HG02943 (cell line): Measurements from ENCODE around the gene DNAI1.
"Not testable (repeated sequence)": the region's sequence is repeated elsewhere in the genome, so short reads cannot be mapped to it uniquely, and the experiment has no call there.

ENCODE experiments used
- ATAC-seq: cut with Tn5 transposase; IDR thresholded peaks from one replicate; pipeline ENCODE4 v1.9.1; 2021; ENCODE audit warnings: mild to moderate bottlenecking, low read depth, moderate library complexity; ENCODE audit not compliant: unreplicated experiment

Gene DNAI1

DNA sequence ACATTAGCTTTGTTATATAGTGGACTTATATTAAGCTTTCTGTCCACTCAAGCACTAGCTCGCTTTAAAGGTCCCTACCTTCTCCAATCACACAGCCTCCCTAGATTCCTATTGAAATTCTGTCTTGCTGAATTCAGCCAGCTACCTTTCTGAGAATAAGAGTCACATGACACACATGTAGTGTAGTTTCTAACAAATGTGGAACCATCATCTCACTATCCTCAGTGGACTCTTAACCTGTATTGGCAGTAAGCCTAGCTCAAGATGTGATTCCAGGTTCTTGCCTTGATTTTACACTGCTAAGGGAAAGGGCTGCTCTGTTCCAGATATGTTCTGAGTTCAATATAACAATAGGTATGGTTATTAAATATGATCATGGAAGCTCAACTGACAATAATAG, 11.7 kb upstream of the DNAI1 start:
- no peak for ATAC-seq

DNA sequence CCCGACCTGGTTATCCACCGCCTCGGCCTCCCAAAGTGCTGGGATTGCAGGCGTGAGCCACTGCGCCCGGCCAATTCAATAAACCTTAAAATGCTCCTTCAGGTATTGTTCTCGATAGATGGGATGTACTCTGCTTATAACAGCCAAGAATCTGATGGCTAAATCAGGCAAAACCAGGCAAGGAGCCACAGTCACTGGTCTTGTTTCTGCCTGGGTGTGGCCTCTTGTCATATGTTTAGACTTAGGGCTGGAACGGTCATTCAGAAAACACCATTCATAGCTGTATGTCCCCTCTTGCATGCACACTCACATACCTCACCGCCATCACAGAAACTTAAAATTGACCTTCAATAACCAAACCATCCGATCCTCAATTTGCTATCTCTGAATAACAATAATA, 8.0 kb upstream of the DNAI1 start:
- ATAC-seq: no peak

DNA sequence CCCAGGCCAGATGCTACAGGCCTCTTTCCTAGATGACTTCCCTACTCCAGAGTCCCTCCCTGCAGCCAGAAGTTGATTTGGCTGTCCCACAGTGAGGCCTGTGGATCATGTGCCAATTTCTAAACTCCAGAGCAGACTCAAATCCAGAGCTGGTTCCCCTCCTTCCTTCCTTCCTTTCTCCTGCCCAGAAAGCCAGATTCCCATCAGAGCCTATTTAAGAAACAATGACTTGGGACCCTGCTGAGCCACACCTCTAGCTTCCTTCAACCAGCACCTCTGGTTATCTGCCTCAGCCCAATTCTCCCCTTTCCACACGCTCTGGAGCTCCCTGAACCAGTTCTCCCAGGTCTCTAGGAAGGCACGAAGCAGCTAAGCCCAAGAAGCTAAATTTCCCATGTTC, 7.5 kb upstream of the DNAI1 start:
- ATAC-seq: no peak

DNA sequence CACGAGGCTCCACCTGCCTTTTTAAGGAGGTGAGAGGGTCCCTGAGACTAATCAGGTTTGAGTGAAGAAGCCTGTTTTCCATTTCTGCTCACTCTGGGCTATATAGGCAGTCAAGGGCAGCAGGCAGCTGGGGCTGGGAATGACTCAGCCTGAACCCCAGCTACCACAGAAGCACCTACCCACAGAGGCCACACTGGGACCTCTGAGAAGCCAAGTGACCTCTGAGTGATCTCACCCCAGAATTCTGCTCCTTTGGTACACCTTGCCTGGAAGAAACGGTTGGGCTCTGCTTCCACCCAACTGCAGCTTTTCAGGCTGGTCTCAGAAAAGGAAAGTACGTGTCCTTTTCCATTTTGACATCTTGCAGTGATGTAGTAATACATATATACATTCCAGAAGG, 7.1 kb upstream of the DNAI1 start:
- ATAC-seq: no peak

DNA sequence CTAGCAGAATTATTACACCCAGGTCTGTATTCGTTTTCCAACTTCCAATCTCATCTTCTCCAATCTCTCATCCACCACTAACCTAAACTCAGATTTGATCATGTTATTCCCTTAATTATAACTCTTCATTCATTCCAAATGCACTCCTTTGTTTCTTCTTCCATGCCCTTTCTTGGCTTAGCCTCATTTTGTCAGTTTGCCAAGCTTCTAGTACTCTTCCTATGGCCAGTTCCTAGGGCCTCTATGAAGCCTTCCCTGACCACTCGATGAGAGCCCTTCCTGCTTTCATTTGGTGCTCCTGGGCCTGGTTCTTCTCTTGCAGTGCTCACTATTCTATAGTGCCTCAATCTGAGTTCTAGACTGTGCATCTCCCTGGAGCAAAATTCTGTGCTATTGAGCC, 6.0 kb upstream of the DNAI1 start:
- ATAC-seq: no peak

DNA sequence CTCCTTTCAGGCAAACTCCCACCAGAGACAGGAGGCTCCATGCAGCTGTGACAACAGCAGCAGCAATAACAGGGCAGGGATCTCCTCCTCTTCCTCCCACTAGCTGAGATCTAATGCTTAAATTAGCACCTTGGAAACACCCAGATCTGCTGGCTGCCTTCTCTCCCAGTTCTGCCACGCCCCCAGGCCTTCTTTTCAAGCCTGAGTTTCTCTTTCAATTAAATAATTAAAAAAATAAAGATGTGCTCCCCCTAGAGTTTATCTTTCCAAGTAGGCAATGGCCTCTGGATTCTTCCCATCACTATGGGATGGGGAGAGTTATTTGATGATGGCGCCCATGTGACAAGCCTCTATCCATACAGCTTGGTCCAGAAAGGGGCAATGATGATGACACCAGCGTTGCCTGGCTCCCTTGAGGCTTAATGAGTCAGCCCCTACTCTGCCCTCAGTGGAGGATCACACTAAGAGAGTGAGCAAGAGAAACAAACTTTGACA, 4.0 kb upstream of the DNAI1 start:
- no peak for ATAC-seq

DNA sequence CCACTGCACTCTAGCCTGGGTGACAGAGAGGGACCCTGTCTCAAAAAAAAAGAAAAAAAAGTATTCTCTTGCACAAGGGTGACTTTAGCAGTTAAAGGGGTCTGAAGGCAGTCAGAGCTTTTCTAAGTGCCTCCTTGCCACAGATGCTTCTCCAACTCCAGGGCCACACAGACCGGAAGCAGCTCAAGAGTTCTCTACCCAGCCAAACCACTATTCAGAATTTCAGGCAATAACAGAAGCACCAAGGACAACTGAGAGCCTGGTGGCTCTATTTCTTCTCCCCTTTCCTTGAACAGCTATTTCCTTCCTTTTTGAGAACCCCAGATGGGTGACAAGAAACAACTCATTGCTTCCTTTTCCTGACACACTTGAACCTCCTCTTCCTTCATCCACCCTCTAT, 2.5 kb upstream of the DNAI1 start:
- no peak for ATAC-seq

DNA sequence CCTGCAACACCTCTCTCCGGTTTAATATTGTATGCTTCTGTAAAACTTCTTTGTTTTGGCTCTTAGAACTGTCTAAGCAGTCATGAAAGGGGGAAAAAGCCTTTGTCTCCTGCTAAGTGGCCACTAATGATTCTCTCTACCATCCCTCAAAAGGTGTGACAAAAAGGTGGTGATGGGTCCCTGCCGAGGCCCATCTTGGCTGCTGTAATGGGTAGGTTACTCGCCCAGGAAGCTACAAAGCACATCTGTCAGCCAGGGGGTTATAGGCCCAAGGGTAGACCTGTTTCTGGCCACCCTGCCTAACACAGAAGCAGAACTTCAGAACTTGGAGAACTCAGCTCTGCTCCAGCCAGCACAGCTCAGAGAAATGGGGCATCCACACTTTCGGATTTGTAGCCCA, 1.9 kb upstream of the DNAI1 start:
- ATAC-seq: no peak

DNA sequence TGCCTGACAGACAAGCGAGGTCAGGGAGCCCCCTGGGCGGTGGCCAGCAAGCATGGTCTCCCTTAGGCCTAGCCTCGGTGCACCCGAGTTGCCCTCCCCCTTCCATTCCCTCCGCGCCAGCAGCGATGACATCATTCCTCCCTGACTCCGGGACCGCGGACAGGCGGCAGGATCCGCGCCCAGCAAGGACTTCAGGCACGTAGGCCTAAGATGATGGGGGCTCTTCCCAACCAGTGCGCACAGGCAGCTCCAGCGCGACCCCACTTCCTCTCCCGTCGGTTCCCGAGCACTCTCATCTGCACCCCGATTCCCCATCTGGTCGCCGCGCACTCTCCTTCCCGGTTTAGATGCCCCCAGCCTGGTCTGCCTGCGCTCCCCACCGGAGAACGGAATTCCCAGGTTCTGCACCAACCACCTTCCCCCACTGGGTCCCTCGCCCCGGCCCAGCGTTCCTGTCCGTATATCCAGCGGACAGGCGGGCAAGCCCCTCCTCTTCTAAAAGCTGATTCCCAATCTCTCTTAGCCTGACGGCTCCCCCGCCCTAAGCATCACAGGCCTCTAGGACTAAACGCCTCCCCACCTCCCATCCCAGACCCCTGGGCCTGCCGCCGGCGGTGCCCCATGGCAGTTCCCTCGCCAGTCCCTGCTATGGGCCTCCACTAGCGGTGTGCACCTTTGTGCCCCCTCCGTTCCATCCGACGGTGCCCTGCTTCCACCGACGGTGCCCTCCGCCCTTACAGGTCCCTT, 1.2 kb upstream of the DNAI1 start:
- ATAC-seq: no peak

DNA sequence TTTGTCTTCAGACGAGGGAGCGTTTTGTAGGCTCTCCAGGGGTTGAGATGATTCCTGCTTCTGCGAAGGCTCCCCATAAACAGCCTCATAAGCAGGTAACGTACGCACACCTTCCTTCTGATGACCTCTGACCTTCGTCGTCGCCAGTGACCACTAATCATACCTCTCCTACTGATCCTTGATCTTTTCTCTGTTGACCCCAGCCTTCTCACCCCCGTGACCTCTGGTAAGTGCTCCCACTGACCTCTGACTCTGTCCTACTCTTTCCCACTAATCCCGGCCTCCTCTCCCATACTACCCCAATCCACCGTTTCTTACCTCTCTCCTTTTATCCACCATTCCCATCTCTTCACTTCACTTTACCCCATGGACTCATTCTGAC, 345 bp downstream of the DNAI1 start:
- ATAC-seq: no peak

DNA sequence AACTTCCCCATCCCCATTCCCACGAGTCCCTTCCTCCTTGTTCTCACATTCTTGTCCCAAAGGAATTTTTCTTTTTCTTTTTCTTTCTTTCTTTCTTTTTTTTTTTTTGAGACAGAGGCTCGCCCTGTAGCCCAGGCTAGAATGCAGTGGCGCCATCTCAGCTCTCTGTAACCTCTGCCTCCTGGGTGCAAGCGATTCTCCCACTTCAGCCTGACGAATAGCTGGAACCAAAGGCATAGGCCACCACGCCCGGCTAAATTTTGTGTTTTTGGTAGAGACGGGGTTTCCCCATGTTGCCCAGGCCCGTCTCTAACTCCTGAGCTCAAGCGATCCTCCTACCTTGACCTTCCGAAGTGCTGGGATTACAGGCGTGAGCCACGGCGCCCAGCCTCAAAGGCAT, 751 bp downstream of the DNAI1 start:
- no peak for ATAC-seq

DNA sequence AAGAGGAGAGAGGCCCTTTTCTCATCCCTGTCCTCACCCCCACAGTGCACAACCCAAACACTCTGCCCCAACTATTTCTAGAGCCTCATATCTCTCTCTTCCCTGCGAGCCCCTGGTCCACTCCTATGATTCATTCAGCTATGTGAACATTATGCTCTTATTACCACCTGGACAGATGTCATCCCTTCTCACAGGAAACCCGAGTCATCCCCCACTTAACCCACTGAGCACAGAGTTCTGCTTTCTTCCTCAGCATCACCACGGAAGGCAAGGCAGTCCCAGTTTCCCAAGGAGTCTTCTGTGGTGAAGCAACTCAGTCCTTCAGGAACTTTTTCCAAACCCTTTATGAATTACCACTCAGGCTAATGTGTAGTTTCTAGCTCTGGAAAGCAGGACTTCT, 1.3 kb downstream of the DNAI1 start:
- no peak for ATAC-seq

DNA sequence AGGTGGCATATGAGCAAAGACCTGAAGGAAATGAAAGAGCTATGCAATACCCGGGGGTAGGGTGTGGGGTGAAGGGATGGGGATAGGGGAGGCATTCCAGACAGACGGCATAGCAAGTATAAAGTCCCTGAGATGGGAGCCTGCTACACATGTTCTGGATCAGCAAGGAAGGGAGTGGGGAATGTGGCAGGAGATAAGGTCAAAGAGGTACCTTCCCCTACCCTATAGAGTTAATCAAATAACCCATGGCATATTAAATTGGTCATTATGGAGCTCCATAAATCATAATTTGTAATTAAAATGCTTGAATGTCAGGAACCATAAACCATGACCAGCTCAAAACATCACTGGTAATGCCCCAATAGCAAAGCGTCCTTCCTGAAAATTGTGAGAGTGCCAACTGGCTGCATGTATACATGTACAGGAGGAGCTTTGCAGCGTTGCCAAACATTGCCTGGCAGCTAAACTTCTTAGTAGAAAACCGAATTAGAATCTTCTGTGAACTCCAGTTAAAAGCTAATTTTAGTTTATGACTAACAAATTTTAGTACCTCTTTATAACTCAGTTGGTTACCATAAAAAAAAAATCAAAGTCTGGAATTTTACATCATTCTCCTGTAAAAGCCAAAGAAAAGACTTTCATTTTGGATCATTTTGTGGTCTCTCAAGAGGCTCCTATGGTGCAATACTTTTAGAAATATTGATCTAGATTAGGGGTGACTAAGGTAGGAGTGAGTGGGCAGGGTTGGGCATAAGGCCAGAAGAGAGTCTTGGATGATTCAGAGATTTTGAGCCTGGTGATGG, 4.7 kb downstream of the DNAI1 start:
- ATAC-seq: no peak

DNA sequence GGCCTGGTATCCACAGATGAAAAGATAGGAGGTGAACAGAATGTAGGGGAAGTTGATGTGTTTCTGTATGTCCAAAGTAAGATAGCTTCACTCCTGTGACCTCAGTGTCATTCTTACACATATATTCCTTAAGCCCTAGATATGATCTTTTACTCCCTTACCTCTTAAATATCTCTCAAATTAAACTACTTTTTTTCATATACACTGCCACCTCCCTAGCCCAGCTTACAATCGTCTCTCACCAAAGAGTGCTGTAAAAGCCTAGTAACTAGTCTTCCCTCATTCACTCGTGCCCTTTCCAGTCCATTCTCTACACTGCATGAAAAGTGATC, 5.3 kb downstream of the DNAI1 start:
- no peak for ATAC-seq

DNA sequence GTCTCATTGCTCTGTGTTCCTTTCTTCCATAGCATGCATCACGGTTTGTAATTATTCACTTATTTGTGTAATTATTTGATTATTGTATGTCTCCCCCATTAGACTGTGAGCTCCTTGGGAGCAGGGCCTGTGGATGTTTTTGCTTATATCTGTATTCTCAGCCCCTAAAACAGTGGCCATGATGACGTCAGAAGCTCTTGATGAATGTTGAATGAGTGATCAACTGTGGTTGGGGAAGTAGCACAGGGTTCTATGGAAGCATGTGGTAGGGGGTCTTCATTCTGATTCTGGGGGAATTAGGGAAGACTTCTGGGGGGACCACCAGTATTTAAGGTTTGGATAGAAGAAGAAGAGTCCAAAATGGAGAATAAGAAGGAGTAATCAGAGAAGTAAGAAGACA, 6.0 kb downstream of the DNAI1 start:
- no peak for ATAC-seq

DNA sequence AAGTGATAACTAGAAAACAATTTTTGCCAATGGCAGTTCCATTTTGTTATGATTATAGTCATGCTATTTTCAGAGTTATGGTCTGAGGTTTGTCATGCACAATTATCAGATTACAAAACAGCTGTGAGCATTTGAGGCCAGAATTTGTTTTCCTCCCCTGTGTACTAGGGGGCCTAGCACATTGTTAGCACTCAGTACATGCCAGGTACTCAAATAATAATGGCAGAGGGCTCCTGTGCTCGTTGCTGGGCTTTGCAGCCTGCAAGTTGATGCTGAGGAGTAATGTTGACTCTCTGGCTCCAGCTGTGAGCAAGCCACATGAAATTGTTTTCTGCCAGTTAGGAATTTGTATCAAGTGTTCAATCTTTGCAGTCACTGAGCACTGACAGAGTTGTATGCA, 6.9 kb downstream of the DNAI1 start:
- no peak for ATAC-seq

DNA sequence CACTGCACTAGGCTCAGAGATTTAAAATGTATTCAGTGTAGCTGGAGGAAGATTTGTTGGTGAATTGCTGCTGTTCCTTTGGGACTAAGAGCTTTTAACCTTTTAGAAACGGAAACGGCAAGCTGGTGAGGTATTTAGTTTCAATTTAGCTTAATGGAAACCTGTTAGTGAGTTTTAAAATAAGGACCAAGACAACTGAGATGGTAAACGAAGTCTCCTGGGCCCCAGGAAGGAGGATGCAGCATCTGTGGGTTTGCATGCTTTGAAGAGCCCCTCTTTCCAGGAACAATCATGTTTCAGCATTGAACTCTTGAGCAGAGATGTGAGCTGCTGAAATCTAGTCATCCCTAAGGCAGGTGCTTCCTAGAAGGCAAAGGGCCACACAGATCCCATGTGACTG, 16.5 kb downstream of the DNAI1 start:
- no peak for ATAC-seq

DNA sequence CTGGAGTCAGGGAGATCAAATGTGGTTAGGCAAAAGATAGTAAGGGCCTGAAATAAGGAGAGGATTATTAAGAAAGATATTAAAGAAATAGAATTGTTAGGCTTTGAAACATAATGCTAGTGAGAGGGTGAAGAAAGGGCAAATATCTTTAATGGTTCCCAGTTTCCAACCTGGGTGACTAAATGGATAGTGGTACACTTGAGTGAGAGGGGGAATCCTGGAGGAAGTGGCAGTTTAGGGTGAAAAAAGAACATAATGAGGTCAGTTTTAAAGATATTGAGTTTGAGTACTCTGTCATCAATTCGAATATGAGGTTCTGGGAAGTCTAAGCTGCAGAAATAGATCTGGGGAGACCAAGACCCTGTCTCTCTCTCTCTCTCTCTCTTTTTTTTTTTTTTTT, 18.9 kb downstream of the DNAI1 start:
- no peak for ATAC-seq

DNA sequence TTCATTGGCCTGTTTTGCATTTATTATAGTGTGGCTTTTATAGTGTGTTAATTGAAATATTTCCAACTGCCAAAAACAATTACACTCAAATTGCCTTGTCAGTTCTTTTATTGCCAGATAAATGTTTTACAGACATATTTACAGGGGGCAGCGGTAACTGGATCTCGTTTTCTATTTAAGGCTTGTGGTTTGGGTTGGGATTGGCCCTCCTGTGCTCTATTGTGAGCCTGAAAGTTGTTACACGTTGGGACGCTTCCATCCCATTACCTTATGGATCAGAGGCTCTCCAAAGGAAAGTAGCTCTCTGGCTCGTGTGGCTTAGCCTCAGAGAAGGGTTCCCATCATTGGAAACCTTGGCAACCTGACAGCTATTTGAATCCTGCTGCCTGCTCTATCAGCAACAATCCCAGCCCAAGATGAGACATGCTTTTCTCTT, 20.8 kb downstream of the DNAI1 start:
- ATAC-seq: no peak

DNA sequence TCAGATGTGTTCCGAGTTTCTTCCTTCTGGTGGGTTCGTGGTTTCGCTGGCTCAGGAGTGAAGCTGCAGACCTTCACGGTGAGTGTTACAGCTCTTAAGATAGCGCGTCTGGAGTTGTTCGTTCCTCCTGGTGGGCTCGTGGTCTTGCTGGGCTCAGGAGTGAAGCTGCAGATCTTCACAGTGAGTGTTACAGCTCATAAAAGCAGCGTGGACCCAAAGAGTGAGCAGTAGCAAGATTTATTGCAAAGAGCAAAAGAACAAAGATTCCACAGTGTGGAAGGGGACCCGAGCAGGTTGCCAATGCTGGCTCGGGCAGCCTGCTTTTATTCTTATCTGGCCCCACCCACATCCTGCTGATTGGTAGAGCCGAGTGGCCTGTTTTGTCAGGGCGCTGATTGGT, 23.0 kb downstream of the DNAI1 start:
- not testable (repeated sequence) for ATAC-seq

DNA sequence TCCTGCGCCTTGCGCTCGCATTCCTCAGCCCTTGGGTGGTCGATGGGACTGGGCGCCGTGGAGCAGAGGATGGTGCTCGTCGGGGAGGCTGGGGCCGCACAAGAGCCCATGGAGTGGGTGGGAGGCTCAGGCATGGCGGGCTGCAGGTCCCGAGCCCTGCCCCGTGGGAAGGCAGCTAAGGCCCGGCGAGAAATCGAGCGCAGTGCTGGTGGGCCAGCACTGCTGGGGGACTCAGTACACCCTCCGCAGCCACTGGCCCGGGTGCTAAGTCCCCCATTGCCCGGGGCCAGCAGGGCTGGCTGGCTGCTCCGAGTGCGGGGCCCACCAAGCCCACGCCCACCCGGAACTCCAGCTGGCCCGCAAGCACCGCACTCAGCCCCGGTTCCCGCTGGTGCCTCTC, 24.1 kb downstream of the DNAI1 start:
- ATAC-seq: not testable (repeated sequence)

DNA sequence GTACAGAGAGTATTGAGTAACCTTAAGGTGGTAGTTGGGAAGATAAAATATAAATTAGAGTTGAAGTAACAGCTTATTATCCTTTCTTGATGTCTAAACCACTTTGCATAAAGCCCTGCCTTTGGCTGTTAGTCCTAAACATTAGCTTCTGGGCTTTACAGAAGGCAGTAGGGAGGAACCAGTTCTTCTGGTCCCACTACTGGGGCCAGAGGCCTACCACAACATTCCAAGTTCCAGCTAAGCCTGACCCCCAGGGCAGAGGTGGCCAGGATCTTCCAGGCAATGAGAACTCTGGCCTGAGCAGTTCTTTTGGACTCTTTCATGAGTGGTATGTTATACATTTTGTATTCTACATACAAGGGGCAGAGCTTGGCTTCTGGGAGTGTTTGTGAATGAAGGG, 26.1 kb downstream of the DNAI1 start:
- ATAC-seq: no peak
